ENCODE results near the gene SRMS.
A peak's percentile ranks its signal among the peaks of the same experiment; 100 is the strongest.

- TF ChIP-seq POLR2A (IDR thresholded peaks at IDR 0.05; ENCODE audit: insufficient read depth in 1 of 2, low read depth in 2 of 2, low read length in 2 of 2) (no peak), ZNF879 (CRISPR knock-in tag; IDR thresholded peaks at IDR 0.05) (no peak), CTCF (CRISPR knock-in tag; IDR thresholded peaks at IDR 0.05) (peak; percentile 6; the same call in 1 of the 2 replicates), KLF15 (CRISPR knock-in tag; IDR thresholded peaks at IDR 0.05; ENCODE audit: borderline replicate concordance) (no peak), ZNF251 (CRISPR knock-in tag; IDR thresholded peaks at IDR 0.05) (no peak), EP300 (IDR thresholded peaks at IDR 0.05; ENCODE audit: low read depth in 2 of 2, low read length in 2 of 2) (no peak), EP300 (CRISPR knock-in tag; IDR thresholded peaks at IDR 0.05; ENCODE audit: borderline replicate concordance) (no peak; the same call in 1 of the 2 replicates), ZNF747 (CRISPR knock-in tag; IDR thresholded peaks at IDR 0.05; ENCODE audit: borderline replicate concordance) (no peak), POLR2AphosphoS5 (IDR thresholded peaks at IDR 0.05; ENCODE audit: low read depth, low read length) (no peak), NR3C1 (CRISPR knock-in tag; IDR thresholded peaks at IDR 0.05) (no peak)
- TF ChIP-seq, protein P1, sequence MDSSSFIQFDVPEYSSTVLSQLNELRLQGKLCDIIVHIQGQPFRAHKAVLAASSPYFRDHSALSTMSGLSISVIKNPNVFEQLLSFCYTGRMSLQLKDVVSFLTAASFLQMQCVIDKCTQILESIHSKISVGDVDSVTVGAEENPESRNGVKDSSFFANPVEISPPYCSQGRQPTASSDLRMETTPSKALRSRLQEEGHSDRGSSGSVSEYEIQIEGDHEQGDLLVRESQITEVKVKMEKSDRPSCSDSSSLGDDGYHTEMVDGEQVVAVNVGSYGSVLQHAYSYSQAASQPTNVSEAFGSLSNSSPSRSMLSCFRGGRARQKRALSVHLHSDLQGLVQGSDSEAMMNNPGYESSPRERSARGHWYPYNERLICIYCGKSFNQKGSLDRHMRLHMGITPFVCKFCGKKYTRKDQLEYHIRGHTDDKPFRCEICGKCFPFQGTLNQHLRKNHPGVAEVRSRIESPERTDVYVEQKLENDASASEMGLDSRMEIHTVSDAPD (CRISPR knock-in tag; IDR thresholded peaks at IDR 0.05): no peak
- TF ChIP-seq, protein P2, sequence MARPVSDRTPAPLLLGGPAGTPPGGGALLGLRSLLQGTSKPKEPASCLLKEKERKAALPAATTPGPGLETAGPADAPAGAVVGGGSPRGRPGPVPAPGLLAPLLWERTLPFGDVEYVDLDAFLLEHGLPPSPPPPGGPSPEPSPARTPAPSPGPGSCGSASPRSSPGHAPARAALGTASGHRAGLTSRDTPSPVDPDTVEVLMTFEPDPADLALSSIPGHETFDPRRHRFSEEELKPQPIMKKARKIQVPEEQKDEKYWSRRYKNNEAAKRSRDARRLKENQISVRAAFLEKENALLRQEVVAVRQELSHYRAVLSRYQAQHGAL (CRISPR knock-in tag; IDR thresholded peaks at IDR 0.05; ENCODE audit: not compliant biosample characterization): no peak
- TF ChIP-seq, protein P3, sequence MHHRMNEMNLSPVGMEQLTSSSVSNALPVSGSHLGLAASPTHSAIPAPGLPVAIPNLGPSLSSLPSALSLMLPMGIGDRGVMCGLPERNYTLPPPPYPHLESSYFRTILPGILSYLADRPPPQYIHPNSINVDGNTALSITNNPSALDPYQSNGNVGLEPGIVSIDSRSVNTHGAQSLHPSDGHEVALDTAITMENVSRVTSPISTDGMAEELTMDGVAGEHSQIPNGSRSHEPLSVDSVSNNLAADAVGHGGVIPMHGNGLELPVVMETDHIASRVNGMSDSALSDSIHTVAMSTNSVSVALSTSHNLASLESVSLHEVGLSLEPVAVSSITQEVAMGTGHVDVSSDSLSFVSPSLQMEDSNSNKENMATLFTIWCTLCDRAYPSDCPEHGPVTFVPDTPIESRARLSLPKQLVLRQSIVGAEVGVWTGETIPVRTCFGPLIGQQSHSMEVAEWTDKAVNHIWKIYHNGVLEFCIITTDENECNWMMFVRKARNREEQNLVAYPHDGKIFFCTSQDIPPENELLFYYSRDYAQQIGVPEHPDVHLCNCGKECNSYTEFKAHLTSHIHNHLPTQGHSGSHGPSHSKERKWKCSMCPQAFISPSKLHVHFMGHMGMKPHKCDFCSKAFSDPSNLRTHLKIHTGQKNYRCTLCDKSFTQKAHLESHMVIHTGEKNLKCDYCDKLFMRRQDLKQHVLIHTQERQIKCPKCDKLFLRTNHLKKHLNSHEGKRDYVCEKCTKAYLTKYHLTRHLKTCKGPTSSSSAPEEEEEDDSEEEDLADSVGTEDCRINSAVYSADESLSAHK (CRISPR knock-in tag; IDR thresholded peaks at IDR 0.05; ENCODE audit: borderline replicate concordance): no peak
- TF ChIP-seq, protein P4, sequence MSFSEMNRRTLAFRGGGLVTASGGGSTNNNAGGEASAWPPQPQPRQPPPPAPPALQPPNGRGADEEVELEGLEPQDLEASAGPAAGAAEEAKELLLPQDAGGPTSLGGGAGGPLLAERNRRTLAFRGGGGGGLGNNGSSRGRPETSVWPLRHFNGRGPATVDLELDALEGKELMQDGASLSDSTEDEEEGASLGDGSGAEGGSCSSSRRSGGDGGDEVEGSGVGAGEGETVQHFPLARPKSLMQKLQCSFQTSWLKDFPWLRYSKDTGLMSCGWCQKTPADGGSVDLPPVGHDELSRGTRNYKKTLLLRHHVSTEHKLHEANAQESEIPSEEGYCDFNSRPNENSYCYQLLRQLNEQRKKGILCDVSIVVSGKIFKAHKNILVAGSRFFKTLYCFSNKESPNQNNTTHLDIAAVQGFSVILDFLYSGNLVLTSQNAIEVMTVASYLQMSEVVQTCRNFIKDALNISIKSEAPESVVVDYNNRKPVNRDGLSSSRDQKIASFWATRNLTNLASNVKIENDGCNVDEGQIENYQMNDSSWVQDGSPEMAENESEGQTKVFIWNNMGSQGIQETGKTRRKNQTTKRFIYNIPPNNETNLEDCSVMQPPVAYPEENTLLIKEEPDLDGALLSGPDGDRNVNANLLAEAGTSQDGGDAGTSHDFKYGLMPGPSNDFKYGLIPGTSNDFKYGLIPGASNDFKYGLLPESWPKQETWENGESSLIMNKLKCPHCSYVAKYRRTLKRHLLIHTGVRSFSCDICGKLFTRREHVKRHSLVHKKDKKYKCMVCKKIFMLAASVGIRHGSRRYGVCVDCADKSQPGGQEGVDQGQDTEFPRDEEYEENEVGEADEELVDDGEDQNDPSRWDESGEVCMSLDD (CRISPR knock-in tag; IDR thresholded peaks at IDR 0.05; ENCODE audit: borderline replicate concordance): no peak
Observed at GRCh38 chr20:63518351-63518861, 29.1 kb downstream of the SRMS start.
